ENCODE results near the gene IRF5.
A peak's percentile ranks its signal among the peaks of the same experiment; 100 is the strongest.
"Not testable (repeated sequence)": the region's sequence is repeated elsewhere in the genome, so short reads cannot be mapped to it uniquely, and the experiment has no call there.

Gene IRF5

DNA sequence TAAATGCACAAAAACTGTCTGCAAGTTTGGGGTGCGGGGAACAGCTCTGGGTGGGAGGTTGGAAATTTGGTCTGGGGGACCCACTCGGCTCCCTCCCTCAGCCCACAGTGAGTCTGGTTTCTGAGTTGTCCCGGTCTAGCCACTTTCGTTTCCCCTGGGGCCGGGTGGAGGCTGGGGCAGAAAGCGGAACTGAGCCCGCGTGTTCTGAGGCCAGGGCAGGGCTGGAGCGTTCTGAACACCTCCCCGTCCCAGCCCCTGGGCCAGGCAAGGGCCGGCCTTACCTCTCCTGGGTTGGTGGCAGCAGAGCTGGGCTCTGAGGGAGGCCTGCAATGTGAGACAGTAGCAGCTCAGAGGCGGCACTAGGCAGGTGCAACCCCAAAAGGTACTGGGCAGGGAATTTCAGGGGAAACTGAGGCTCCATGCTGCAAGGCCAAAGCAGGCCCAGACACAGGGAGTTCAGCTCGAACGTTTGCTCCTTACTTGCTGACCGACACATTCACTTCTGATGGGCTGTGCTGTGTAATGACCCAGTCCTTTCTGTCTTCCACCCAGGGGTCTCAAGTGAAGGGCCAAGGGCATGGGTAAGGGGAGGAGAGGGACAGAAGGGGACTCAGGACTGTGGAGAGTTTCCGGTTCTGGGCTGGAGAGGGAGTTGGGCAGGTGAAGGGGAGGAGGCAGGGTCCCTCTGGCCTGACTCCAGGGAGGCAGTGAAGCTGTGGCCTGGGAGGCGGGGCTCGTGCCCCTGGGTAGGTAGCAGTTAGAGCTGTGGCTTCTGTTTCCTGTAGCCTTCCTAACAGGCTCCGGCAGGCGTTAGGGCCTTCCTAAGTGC lies 3.0 kb downstream of the IRF5 start:
- no peaks in the 10 kb centered on the region for H3K36me3 ChIP-seq (ENCODE audit: control insufficient read depth, insufficient read depth, low read length)
- H3K4me1 ChIP-seq (ENCODE audit: control insufficient read depth, insufficient read depth, low read length, poor library complexity, severe bottlenecking): peaks cover 29% of the 10 kb centered on the region
- no peak for DNase-seq
- H3K27ac ChIP-seq (ENCODE audit: insufficient read depth, low read length, poor library complexity, severe bottlenecking): peak overlapping the region; percentile 70
- H3K9me3 ChIP-seq (ENCODE audit: control insufficient read depth, low read length): no peaks in the 10 kb centered on the region
- H3K4me3 ChIP-seq (ENCODE audit: insufficient read depth, low read depth, low read length, poor library complexity, severe bottlenecking): peak overlapping the region; percentile 42
- no peaks in the 10 kb centered on the region for H3K27me3 ChIP-seq (replicated peaks; ENCODE audit: control insufficient read depth, insufficient read depth, low read length, poor library complexity, severe bottlenecking)

DNA sequence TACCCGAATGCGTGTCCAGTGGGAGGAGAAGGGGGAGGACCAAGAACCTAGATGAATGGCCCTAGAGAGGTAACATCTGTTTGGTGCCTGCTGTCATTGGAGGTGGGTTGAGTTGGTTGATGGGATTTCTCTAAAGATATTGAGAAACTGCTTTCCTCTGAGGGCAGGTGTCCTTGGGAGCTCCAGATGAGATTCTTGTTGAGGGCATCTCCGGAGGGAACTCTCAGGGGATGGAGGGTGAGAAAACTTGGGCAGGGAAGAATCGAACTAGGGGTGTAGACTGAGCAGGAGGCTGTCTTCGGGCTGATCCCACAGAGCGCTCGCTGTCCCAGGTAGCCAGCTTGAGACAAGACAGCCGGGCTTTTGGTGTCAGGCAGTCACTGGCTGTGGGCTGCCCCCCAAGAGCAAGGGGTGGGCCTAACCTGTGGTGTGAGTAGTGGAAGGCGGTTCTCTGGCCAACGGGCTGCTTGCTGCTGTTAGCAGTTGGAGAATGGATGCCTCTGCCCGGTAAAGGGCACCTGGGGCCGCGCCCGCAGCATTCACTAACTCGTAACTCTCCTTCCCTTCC lies 3.7 kb downstream of the IRF5 start:
- Histone ChIP-seq H3K4me1 (ENCODE audit: control insufficient read depth, insufficient read depth, low read length, poor library complexity, severe bottlenecking) (peaks cover 29% of the 10 kb centered on the region), H3K9me3 (ENCODE audit: control insufficient read depth, low read length) (no peaks in the 10 kb centered on the region), H3K36me3 (ENCODE audit: control insufficient read depth, insufficient read depth, low read length) (no peaks in the 10 kb centered on the region), H3K27me3 (replicated peaks; ENCODE audit: control insufficient read depth, insufficient read depth, low read length, poor library complexity, severe bottlenecking) (no peaks in the 10 kb centered on the region), H3K4me3 (ENCODE audit: insufficient read depth, low read depth, low read length, poor library complexity, severe bottlenecking) (no peak overlapping the region), H3K27ac (ENCODE audit: insufficient read depth, low read length, poor library complexity, severe bottlenecking) (peak overlapping the region; percentile 70)
- no peak for DNase-seq

GRCh38 chr7:128941946-128942526 lies 4.3 kb downstream of the IRF5 start:
- Histone ChIP-seq H3K27me3 (replicated peaks; ENCODE audit: control insufficient read depth, insufficient read depth, low read length, poor library complexity, severe bottlenecking) (no peaks in the 10 kb centered on the region), H3K4me1 (ENCODE audit: control insufficient read depth, insufficient read depth, low read length, poor library complexity, severe bottlenecking) (peaks cover 29% of the 10 kb centered on the region), H3K27ac (ENCODE audit: insufficient read depth, low read length, poor library complexity, severe bottlenecking) (no peak overlapping the region), H3K4me3 (ENCODE audit: insufficient read depth, low read depth, low read length, poor library complexity, severe bottlenecking) (no peak overlapping the region), H3K9me3 (ENCODE audit: control insufficient read depth, low read length) (no peaks in the 10 kb centered on the region), H3K36me3 (ENCODE audit: control insufficient read depth, insufficient read depth, low read length) (no peaks in the 10 kb centered on the region)
- no peak for DNase-seq

DNA sequence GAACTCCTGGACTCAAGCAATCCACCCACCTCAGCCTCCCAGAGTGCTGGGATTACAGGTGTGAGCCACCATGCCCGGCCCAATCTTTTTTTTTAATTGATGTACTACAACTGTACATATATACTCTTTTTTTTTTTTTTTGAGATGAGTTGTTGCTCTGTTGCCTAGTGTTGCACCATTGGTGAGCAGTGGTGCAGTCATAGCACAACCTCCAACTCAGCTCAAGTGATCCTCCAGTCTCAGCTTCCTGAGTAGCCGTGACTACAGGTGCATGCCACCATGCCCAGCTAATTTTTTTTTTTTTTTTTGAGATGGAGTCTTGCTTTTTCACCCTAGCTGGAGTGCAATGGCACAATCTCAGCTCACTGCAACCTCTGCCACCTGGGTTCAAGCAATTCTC lies 5.5 kb downstream of the IRF5 start:
- not testable (repeated sequence) for H3K36me3 ChIP-seq (ENCODE audit: control insufficient read depth, insufficient read depth, low read length); H3K4me3 ChIP-seq (ENCODE audit: insufficient read depth, low read depth, low read length, poor library complexity, severe bottlenecking); DNase-seq; H3K27ac ChIP-seq (ENCODE audit: insufficient read depth, low read length, poor library complexity, severe bottlenecking); H3K27me3 ChIP-seq (replicated peaks; ENCODE audit: control insufficient read depth, insufficient read depth, low read length, poor library complexity, severe bottlenecking); H3K9me3 ChIP-seq (ENCODE audit: control insufficient read depth, low read length)
- peaks cover 29% of the 10 kb centered on the region for H3K4me1 ChIP-seq (ENCODE audit: control insufficient read depth, insufficient read depth, low read length, poor library complexity, severe bottlenecking)

DNA sequence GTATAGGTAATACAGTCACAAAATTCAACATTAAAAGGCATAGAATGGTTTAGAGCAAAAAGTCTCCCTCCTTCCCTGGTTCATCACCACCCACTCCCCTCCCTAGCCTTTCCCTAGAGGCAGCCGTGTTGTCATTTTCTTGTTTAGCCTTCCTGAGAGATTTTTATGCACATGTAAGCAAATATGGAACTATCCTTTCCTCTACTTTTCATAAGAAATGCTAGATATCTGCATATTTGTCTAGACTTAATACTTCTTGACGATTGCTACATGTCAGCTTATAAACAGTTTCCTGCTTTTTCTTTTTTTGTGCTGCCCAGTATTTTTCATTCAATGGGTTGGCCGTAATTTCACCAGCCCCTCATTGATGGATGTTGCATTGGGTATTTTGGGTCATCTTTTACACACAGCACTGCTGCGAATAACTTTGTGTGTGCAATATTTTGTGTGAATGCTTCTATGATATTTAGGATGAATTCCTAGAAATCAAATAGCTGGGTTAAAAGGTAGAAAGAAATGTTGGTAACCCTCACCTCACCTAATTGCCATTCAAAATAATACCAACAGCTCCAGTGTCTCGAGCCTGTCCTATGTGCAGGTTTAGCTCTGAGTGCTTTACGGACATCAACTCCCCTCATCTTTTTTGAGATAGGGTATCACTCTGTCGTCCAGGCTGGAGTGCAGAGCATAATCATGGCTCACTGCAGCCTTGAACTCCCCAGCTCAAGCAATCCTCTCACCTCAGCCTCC lies 6.9 kb downstream of the IRF5 start:
- Histone ChIP-seq H3K4me3 (ENCODE audit: insufficient read depth, low read depth, low read length, poor library complexity, severe bottlenecking) (no peak overlapping the region), H3K36me3 (ENCODE audit: control insufficient read depth, insufficient read depth, low read length) (peaks cover 13% of the 10 kb centered on the region), H3K4me1 (ENCODE audit: control insufficient read depth, insufficient read depth, low read length, poor library complexity, severe bottlenecking) (peaks cover 22% of the 10 kb centered on the region), H3K27me3 (replicated peaks; ENCODE audit: control insufficient read depth, insufficient read depth, low read length, poor library complexity, severe bottlenecking) (no peaks in the 10 kb centered on the region), H3K9me3 (ENCODE audit: control insufficient read depth, low read length) (no peaks in the 10 kb centered on the region), H3K27ac (ENCODE audit: insufficient read depth, low read length, poor library complexity, severe bottlenecking) (no peak overlapping the region)
- DNase-seq: no peak

- H3K4me3 ChIP-seq (ENCODE audit: insufficient read depth, low read depth, low read length, poor library complexity, severe bottlenecking): no peak overlapping the region
- H3K9me3 ChIP-seq (ENCODE audit: control insufficient read depth, low read length): no peaks in the 10 kb centered on the region
- peaks cover 10% of the 10 kb centered on the region for H3K4me1 ChIP-seq (ENCODE audit: control insufficient read depth, insufficient read depth, low read length, poor library complexity, severe bottlenecking)
- no peaks in the 10 kb centered on the region for H3K27me3 ChIP-seq (replicated peaks; ENCODE audit: control insufficient read depth, insufficient read depth, low read length, poor library complexity, severe bottlenecking)
- DNase-seq: no peak
- H3K36me3 ChIP-seq (ENCODE audit: control insufficient read depth, insufficient read depth, low read length): peaks cover 13% of the 10 kb centered on the region
- H3K27ac ChIP-seq (ENCODE audit: insufficient read depth, low read length, poor library complexity, severe bottlenecking): no peak overlapping the region
Observed at GRCh38 chr7:128945668-128946366, 8.1 kb downstream of the IRF5 start.

- Histone ChIP-seq H3K9me3 (ENCODE audit: control insufficient read depth, low read length) (no peaks in the 10 kb centered on the region), H3K27ac (ENCODE audit: insufficient read depth, low read length, poor library complexity, severe bottlenecking) (no peak overlapping the region), H3K4me3 (ENCODE audit: insufficient read depth, low read depth, low read length, poor library complexity, severe bottlenecking) (no peak overlapping the region), H3K27me3 (replicated peaks; ENCODE audit: control insufficient read depth, insufficient read depth, low read length, poor library complexity, severe bottlenecking) (no peaks in the 10 kb centered on the region), H3K36me3 (ENCODE audit: control insufficient read depth, insufficient read depth, low read length) (peaks cover 13% of the 10 kb centered on the region), H3K4me1 (ENCODE audit: control insufficient read depth, insufficient read depth, low read length, poor library complexity, severe bottlenecking) (no peaks in the 10 kb centered on the region)
- DNase-seq: no peak
Observed at GRCh38 chr7:128946936-128947830, 9.5 kb downstream of the IRF5 start.

DNA sequence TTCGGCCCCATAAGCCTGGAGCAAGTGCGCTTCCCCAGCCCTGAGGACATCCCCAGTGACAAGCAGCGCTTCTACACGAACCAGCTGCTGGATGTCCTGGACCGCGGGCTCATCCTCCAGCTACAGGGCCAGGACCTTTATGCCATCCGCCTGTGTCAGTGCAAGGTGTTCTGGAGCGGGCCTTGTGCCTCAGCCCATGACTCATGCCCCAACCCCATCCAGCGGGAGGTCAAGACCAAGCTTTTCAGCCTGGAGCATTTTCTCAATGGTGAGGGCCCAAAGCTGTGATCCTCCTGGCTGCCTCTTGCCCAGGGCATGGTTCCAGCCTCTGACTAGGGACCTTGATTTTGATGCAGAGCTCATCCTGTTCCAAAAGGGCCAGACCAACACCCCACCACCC lies 10.1 kb downstream of the IRF5 start:
- Histone ChIP-seq H3K9me3 (ENCODE audit: control insufficient read depth, low read length) (no peaks in the 10 kb centered on the region), H3K4me1 (ENCODE audit: control insufficient read depth, insufficient read depth, low read length, poor library complexity, severe bottlenecking) (no peaks in the 10 kb centered on the region), H3K27ac (ENCODE audit: insufficient read depth, low read length, poor library complexity, severe bottlenecking) (no peak overlapping the region), H3K36me3 (ENCODE audit: control insufficient read depth, insufficient read depth, low read length) (peaks cover 13% of the 10 kb centered on the region), H3K27me3 (replicated peaks; ENCODE audit: control insufficient read depth, insufficient read depth, low read length, poor library complexity, severe bottlenecking) (no peaks in the 10 kb centered on the region), H3K4me3 (ENCODE audit: insufficient read depth, low read depth, low read length, poor library complexity, severe bottlenecking) (no peak overlapping the region)
- no peak for DNase-seq

Data from effector memory CD4-positive, alpha-beta T cell (primary cell).